Muscle of leg (tissue), 11 donors: Measurements from ENCODE around the gene HYCC1. TPM values are rescaled to one million over a fixed set of nuclear protein-coding genes. Genes with fewer than 3 reads are reported as not detected.

Experiments used
- DNase-seq: peaks from one replicate; pipeline ENCODE4 v3.0.0; 2013
- H3K27ac ChIP-seq: one replicate; pipeline ENCODE4 v1.5.1; 2013; ENCODE audit warnings: mild to moderate bottlenecking, low read length, control low read depth
- H3K27me3 ChIP-seq: one replicate; pipeline ENCODE4 v1.6.1; 2013; ENCODE audit warnings: low read length; ENCODE audit not compliant: control insufficient read depth, insufficient read depth
- H3K36me3 ChIP-seq: one replicate; pipeline ENCODE4 v1.6.1; 2013; ENCODE audit warnings: low read length; ENCODE audit not compliant: control insufficient read depth, insufficient read depth
- H3K4me1 ChIP-seq: one replicate; pipeline ENCODE4 v1.6.1; 2013; ENCODE audit warnings: low read length; ENCODE audit not compliant: control insufficient read depth, insufficient read depth
- H3K4me3 ChIP-seq: one replicate; pipeline ENCODE4 v1.5.1; 2013; ENCODE audit warnings: low read length, control low read depth
- H3K9me3 ChIP-seq: replicated peaks from 2 replicates; pipeline ENCODE4 v1.6.1; 2013; ENCODE audit warnings: low read depth, low read length; ENCODE audit not compliant: control insufficient read depth
- WGBS: methylation state at CpG from one replicate; pipeline ENCODE4 v1.1.5; 2013; ENCODE audit warnings: missing lambda C conversion rate; ENCODE audit not compliant: insufficient coverage; 5-methylcytosine and 5-hydroxymethylcytosine counted together
- polyA plus RNA-seq, 8 donors: library from polyadenylated mRNA; unstranded; fragments of 120-200 nt; gene quantifications; one replicate each; pipeline versions ENCODE4 v1.2.1 to v1.2.3, GENCODE V29; 2013; ENCODE audit warnings: inconsistent platforms in 1 of 8, low replicate concordance in 1 of 8; ENCODE audit not compliant: insufficient read length in 8 of 8, insufficient read depth in 1 of 8
- total RNA-seq: library from RNA; stranded (reverse); fragments of 120-200 nt; gene quantifications from one replicate; pipeline ENCODE4 v1.2.4, GENCODE V29; 2013

HYCC1 gene
- total and polyA plus RNA-seq, 9 donors, result 14.1 to 27.2 (median 22.9) TPM

DNA sequence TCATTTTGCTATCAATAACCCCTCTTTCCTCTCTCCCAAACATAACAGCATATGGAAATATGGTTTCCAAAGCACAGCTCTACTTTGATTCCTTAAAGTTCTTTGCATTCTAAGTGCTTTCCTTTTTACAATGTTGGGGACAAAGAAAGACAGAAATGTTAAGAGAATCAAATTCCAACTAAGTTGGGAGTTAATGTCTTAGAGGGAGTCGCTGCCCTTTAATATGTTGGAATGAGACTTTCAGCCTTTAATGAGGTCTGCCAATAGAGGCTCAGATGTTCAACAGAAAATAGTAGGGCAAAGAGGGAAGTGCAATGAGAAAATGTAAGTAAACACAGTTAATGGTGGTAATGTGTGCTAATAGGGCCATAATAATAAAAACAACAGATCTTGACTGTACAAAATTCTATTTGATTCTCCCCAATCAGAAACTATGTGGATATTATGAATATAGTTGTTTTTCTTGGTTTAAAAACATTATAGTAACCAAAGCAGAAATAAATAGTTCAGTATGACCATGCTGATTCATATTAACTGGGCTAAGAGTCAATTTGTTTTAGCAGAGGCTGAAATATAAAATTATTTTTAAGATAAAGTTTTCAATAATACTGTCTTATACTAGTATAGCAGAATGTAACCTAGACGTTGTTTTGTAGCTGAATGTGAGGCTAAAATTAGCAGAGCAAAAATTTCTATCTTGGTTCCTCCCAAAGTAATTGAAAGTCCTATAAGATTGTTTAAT is 10.3 kb downstream of the HYCC1 start:
- Histone ChIP-seq H3K4me1 (no peaks in the 10 kb centered on the region), H3K9me3 (no peaks in the 10 kb centered on the region), H3K4me3 (no peak overlapping the region), H3K36me3 (no peaks in the 10 kb centered on the region), H3K27me3 (no peaks in the 10 kb centered on the region), H3K27ac (no peak overlapping the region)
- no peak for DNase-seq
- 67% methylated on average over 1 of the region's 2 CpGs for WGBS

GRCh38 chr7:23002698-23003097 is 11.2 kb downstream of the HYCC1 start:
- Histone ChIP-seq H3K36me3 (no peaks in the 10 kb centered on the region), H3K27ac (no peak overlapping the region), H3K27me3 (no peaks in the 10 kb centered on the region), H3K4me1 (no peaks in the 10 kb centered on the region), H3K9me3 (no peaks in the 10 kb centered on the region), H3K4me3 (no peak overlapping the region)
- no peak for DNase-seq
- no CpG with 5 or more reads among the region's 2 CpGs for WGBS

GRCh38 chr7:23001610-23002009 is 12.3 kb downstream of the HYCC1 start:
- Histone ChIP-seq H3K27me3 (no peaks in the 10 kb centered on the region), H3K36me3 (no peaks in the 10 kb centered on the region), H3K4me3 (no peak overlapping the region), H3K27ac (no peak overlapping the region), H3K4me1 (no peaks in the 10 kb centered on the region), H3K9me3 (no peaks in the 10 kb centered on the region)
- DNase-seq, result no peak
- WGBS, result no CpG with 5 or more reads among the region's 1 CpG

- Histone ChIP-seq H3K9me3 (no peaks in the 10 kb centered on the region), H3K27ac (no peak overlapping the region), H3K4me3 (no peak overlapping the region), H3K4me1 (no peaks in the 10 kb centered on the region), H3K27me3 (no peaks in the 10 kb centered on the region), H3K36me3 (no peaks in the 10 kb centered on the region)
- no peak for DNase-seq
- no CpG with 5 or more reads among the region's 4 CpGs for WGBS
These were observed 13.2 kb downstream of the HYCC1 start for GRCh38 chr7:23000597-23001360.

GRCh38 chr7:22998519-22998896 is 15.4 kb downstream of the HYCC1 start:
- no peaks in the 10 kb centered on the region for H3K27me3 ChIP-seq
- 56% methylated on average over 2 of the region's 2 CpGs for WGBS
- H3K9me3 ChIP-seq, result no peaks in the 10 kb centered on the region

GRCh38 chr7:22997871-22998518 is 15.9 kb downstream of the HYCC1 start:
- no peak for DNase-seq
- Histone ChIP-seq H3K4me1 (no peaks in the 10 kb centered on the region), H3K27me3 (no peaks in the 10 kb centered on the region), H3K4me3 (no peak overlapping the region), H3K27ac (no peak overlapping the region), H3K9me3 (no peaks in the 10 kb centered on the region), H3K36me3 (no peaks in the 10 kb centered on the region)
- WGBS, result no CpG with 5 or more reads among the region's 2 CpGs

More at GRCh38 chr7:22998519-22998896, 15.4 kb downstream of the HYCC1 start:
- Histone ChIP-seq H3K4me3 (no peak overlapping the region), H3K36me3 (no peaks in the 10 kb centered on the region), H3K27ac (no peak overlapping the region), H3K4me1 (no peaks in the 10 kb centered on the region)
- peak; percentile 21 for DNase-seq

GRCh38 chr7:22996470-22996869 is 17.5 kb downstream of the HYCC1 start:
- H3K4me1 ChIP-seq, result no peaks in the 10 kb centered on the region
- H3K27ac ChIP-seq, result no peak overlapping the region
- DNase-seq, result no peak
- no peaks in the 10 kb centered on the region for H3K27me3 ChIP-seq
- H3K4me3 ChIP-seq, result no peak overlapping the region
- no CpG with 5 or more reads among the region's 1 CpG for WGBS
- no peaks in the 10 kb centered on the region for H3K9me3 ChIP-seq
- no peaks in the 10 kb centered on the region for H3K36me3 ChIP-seq

- H3K4me3 ChIP-seq, result no peak overlapping the region
- DNase-seq, result no peak
- WGBS, result 100% methylated on average over 2 of the region's 2 CpGs
- no peak overlapping the region for H3K27ac ChIP-seq
- no peaks in the 10 kb centered on the region for H3K9me3 ChIP-seq
- H3K27me3 ChIP-seq, result no peaks in the 10 kb centered on the region
- H3K4me1 ChIP-seq, result no peaks in the 10 kb centered on the region
- H3K36me3 ChIP-seq, result no peaks in the 10 kb centered on the region
These were observed 18.9 kb downstream of the HYCC1 start for GRCh38 chr7:22995011-22995410.

- Histone ChIP-seq H3K36me3 (no peaks in the 10 kb centered on the region), H3K4me3 (no peak overlapping the region), H3K9me3 (no peaks in the 10 kb centered on the region), H3K27me3 (no peaks in the 10 kb centered on the region), H3K27ac (no peak overlapping the region), H3K4me1 (no peaks in the 10 kb centered on the region)
- WGBS, result no CpG with 5 or more reads among the region's 3 CpGs
- DNase-seq, result no peak
These were observed 20.8 kb downstream of the HYCC1 start for GRCh38 chr7:22992874-22993840.
